Memory B cell (primary cell): ENCODE data around the gene MCTP1.

Experiments used
- ATAC-seq: fragments of 150-1000 bp; cut with Tn5 transposase; 2 replicates; pipeline ENCODE4 v1.10.0; 2021; ENCODE audit warnings: low read depth, mild to moderate bottlenecking, moderate library complexity
- DNase-seq, 2 donors: peaks; one replicate each; pipeline ENCODE4 v3.0.0; 2022; ENCODE audit warnings: low spot score in 2 of 2
- H3K27ac Mint-ChIP-seq: one replicate; pipeline ENCODE4 v1.8.0; 2022; ENCODE audit warnings: mild to moderate bottlenecking, moderate library complexity, mixed read lengths
- H3K27me3 Mint-ChIP-seq: one replicate; pipeline ENCODE4 v1.8.0; 2022; ENCODE audit warnings: mixed read lengths
- H3K36me3 Mint-ChIP-seq: one replicate; pipeline ENCODE4 v1.8.0; 2022; ENCODE audit warnings: mild to moderate bottlenecking, mixed read lengths
- H3K4me1 Mint-ChIP-seq: one replicate; pipeline ENCODE4 v1.8.0; 2022; ENCODE audit warnings: mixed read lengths
- H3K4me3 Mint-ChIP-seq: one replicate; pipeline ENCODE4 v1.8.0; 2022; ENCODE audit warnings: mild to moderate bottlenecking, moderate library complexity, mixed read lengths
- H3K9me3 Mint-ChIP-seq: one replicate; pipeline ENCODE4 v1.8.0; 2022; ENCODE audit warnings: mixed read lengths

Gene MCTP1

DNA sequence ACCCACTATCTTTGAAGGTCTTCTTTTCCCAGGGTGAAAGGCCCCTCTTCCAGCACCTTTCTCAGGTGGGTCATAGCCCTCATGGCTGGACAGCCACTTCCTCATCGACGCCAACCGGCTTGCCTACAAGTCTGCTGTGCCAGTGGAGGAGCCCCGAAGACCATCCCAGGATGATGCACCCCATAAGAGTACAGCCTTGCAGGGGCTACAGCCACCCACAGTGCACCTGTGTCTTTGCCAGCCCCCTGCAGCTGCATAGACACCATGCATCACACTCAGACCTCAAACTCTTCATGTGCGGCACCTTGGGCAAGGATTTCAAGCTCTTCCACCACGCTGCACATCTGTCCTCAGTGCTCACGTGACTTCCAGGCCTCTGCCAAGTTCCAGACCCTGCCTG lies 493.1 kb downstream of the MCTP1 start:
- Mint-ChIP-seq H3K9me3 (no peaks in the 10 kb centered on the region), H3K36me3 (no peaks in the 10 kb centered on the region), H3K4me3 (no peak overlapping the region), H3K27me3 (no peaks in the 10 kb centered on the region), H3K4me1 (peaks cover 22% of the 10 kb centered on the region), H3K27ac (no peak overlapping the region)
- ATAC-seq: no peak
- no peak for DNase-seq

DNA sequence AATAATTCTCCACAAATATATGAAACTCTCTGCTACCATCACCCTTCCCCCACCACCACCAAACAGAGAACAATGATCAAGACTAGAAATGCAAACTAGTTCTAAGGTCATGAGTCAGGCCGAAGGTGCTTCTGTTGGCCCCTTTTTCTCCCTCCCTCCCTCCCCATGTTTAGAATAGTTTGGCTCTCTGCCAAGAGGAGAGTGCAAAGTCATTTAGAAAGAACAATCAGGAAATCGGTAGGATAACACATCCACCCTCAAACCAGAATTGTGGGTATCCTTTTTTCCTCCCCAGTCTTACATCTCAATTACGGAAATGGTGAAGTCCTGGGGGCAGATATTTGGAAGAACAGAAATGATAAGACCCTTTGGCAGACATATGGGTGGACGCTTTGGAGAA lies 496.4 kb downstream of the MCTP1 start:
- Mint-ChIP-seq H3K9me3 (no peaks in the 10 kb centered on the region), H3K4me1 (peaks cover 13% of the 10 kb centered on the region), H3K27ac (no peak overlapping the region)

DNA sequence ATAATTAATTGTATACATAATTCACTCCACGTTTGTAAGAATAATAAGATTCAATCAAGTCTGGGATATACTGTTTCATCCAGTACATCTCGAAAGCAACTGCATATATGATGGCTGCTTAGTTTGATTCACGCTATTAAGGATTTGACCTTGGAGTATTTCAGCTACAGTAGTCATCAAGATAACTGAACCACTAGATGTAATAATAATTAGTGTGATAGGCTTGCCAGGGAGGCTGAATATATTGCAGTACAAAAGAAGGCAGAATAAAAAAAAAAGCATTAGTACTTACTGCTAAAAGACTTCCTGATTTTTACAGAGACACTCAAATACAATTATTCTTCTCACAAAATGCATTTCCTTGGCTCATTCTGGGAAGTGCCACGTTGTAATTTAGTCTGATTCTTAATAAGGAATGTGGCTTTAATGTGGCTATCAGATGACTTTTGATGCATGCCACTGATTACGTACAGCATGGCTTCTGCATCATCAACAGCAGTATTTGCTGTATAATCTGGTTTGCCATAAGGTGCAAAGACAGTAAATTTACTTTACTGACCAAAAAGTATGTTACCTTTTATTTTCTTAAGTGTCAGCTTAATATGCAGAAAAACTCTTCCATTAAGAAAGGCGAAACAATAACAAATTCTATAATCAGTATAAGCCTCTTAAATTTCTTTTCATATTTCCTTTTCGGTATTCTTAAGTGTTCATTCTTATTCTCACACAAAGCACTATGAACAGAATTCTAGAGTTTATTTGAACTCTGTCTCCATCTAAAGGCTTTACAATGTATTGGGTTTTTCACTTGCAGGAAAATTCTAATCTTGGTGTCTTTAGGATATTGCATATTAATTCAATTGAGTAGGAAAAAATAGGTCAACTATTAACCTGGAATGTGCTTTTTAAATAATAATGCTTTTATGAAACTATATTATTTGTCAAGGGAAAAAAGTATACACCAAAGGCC lies 500.1 kb downstream of the MCTP1 start:
- DNase-seq (no peak), ATAC-seq (no peak)
- H3K9me3 Mint-ChIP-seq: no peaks in the 10 kb centered on the region
- H3K27ac Mint-ChIP-seq: no peak overlapping the region
- H3K27me3 Mint-ChIP-seq: no peaks in the 10 kb centered on the region
- H3K36me3 Mint-ChIP-seq: no peaks in the 10 kb centered on the region
- H3K4me3 Mint-ChIP-seq: no peak overlapping the region
- no peaks in the 10 kb centered on the region for H3K4me1 Mint-ChIP-seq

More for the DNA sequence above, 496.4 kb downstream of the MCTP1 start:
- DNase-seq: no peak
- ATAC-seq: no peak
- no peaks in the 10 kb centered on the region for H3K27me3 Mint-ChIP-seq
- H3K36me3 Mint-ChIP-seq: no peaks in the 10 kb centered on the region
- no peak overlapping the region for H3K4me3 Mint-ChIP-seq

DNA sequence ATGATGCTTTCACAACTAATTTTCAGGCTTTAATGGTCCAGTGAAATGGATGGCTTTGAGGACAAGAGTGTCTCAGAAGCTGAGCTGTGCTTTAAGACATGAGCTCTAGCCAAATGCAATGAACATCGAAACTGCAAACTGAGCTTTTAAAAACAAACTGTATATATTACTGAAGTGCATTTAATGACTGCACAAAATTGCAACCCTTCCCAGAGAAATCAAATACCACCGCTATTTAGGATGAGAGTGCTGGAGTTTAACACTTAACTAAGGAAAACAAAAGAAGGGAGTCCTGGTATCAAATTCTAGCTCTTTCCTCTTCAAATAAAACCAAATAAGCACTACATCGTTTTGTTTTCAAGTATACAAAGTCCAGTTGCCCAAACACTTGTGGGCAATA lies 502.5 kb downstream of the MCTP1 start:
- DNase-seq: no peak
- no peak overlapping the region for H3K4me3 Mint-ChIP-seq
- no peak for ATAC-seq
- no peak overlapping the region for H3K27ac Mint-ChIP-seq
- peaks cover 6% of the 10 kb centered on the region for H3K27me3 Mint-ChIP-seq
- no peaks in the 10 kb centered on the region for H3K9me3 Mint-ChIP-seq
- no peaks in the 10 kb centered on the region for H3K36me3 Mint-ChIP-seq
- H3K4me1 Mint-ChIP-seq: no peaks in the 10 kb centered on the region

DNA sequence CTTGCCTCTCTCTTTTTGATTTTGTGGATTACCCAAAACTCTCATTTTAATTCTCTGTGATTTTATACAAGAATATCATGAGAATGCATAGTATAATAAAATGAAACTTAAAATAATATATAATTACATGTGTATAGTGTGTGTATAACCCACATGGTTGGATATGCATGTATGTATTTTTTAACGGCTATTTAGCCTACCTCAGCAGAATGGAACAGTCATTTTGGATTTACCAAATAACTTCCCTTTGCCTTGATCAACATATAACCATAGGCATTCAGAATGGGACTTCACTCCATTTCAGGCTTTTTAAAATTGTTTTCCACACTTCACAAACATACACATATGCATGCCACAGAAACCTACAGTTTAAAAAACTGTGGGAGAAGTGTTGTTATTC lies 505.2 kb downstream of the MCTP1 start:
- H3K4me1 Mint-ChIP-seq: no peaks in the 10 kb centered on the region

DNA sequence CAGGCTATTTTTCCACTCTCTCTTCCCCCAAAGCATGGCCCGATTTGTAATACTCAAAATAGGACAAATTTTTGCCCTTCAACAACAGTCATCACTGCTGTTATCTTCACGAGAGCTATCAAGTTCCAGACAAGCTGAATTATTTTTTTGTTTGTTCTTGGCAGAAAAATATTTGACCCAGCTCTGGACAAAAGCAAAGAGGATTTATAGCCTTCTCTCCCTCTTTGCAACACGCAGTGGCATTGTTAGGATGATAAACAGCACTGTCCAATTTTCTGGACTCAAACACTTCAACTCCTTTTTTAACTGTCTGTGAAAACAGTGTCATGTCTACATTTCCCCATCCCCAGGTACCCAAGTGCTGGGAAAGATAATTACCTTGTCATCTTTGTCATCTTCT lies 506.2 kb downstream of the MCTP1 start:
- no peak overlapping the region for H3K27ac Mint-ChIP-seq
- no peaks in the 10 kb centered on the region for H3K4me1 Mint-ChIP-seq
- H3K4me3 Mint-ChIP-seq: no peak overlapping the region
- ATAC-seq (no peak), DNase-seq (no peak)
- no peaks in the 10 kb centered on the region for H3K36me3 Mint-ChIP-seq
- H3K9me3 Mint-ChIP-seq: no peaks in the 10 kb centered on the region
- H3K27me3 Mint-ChIP-seq: peaks cover 6% of the 10 kb centered on the region

More for the DNA sequence above, 505.2 kb downstream of the MCTP1 start:
- Mint-ChIP-seq H3K4me3 (no peak overlapping the region), H3K36me3 (no peaks in the 10 kb centered on the region), H3K27ac (no peak overlapping the region), H3K27me3 (peaks cover 6% of the 10 kb centered on the region), H3K9me3 (no peaks in the 10 kb centered on the region)
- DNase-seq: no peak
- no peak for ATAC-seq

DNA sequence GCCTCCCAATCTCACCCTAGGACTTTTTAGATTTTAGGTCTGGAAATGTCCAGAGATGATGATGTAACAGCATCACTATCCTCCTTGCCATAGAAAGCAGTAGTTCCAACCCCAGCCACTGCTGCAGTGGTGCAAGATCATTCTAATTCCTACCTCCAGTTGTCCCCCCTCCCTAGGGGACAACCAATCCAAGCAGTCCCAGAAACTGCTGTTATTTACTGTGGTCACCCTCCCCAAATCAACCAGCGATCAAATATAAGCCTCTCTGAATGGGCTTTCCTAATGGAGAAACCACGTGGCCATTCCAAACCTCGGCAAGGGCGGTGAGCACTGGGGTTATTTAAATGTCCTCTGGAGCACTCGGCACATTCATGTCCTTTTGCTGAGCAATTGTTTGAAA lies 506.6 kb downstream of the MCTP1 start:
- Mint-ChIP-seq H3K4me3 (no peak overlapping the region), H3K4me1 (no peaks in the 10 kb centered on the region), H3K36me3 (no peaks in the 10 kb centered on the region), H3K27me3 (peaks cover 6% of the 10 kb centered on the region), H3K27ac (no peak overlapping the region), H3K9me3 (no peaks in the 10 kb centered on the region)
- DNase-seq: no peak
- no peak for ATAC-seq

DNA sequence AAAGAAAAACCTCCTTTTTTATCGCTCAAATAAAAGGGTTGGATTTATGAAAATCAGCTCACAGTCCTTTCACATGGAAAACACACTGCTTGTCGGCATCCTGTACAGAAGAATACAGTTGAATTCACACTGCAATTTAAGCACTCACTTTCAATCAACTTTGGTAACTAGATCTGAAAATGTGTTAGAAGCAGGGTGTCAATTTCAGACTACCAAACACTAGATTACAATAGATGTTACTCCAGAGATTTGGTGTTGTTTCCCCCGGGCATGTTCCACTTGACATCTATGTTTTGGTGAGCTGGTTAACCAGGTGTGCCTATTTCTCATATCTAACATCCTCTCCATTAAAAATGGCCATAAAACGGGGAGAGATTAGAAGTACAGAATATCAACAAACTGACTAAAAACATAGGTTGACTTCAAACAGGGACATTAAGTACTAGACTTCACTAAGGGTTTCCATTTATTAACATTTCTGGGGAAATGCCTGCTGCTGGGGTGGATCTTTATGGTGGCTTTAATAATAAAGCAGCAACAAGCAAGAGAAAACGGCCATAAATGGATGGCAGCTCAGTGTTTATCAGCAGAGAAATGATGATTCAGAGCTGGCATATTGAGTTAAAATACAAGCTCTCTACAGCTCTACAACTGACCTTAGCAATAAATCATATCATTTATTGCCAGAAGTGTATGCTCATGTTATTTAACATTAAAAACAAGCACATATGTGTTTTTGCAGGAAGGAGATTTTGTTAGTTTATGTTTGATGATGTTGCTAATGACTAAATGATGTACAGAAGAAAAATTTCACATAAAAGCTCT lies 507.6 kb downstream of the MCTP1 start:
- Mint-ChIP-seq H3K4me3 (no peak overlapping the region), H3K9me3 (no peaks in the 10 kb centered on the region), H3K4me1 (no peaks in the 10 kb centered on the region), H3K36me3 (no peaks in the 10 kb centered on the region), H3K27ac (no peak overlapping the region), H3K27me3 (peaks cover 8% of the 10 kb centered on the region)
- ATAC-seq (no peak), DNase-seq (no peak)

DNA sequence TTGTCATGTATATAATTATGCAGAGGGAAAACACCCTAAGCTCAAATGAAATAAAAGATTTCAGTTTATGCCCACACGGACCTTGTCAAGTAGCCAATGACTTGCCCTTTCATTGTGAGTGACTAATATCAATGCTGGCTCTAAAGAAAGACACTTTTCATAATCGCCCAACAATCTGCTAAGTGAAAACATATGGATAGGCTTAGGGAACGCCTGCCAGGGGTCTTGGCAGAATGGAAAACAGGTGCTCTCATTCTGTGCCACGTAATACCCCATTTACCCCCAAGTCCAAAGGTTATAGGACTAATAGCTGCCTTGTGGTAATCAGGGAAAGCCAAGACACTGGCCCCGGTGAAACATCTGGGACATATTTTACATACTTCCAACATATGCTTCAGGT lies 508.7 kb downstream of the MCTP1 start:
- Mint-ChIP-seq H3K27ac (no peak overlapping the region), H3K27me3 (peaks cover 8% of the 10 kb centered on the region), H3K4me3 (no peak overlapping the region), H3K4me1 (no peaks in the 10 kb centered on the region), H3K36me3 (no peaks in the 10 kb centered on the region), H3K9me3 (no peaks in the 10 kb centered on the region)
- DNase-seq: no peak
- ATAC-seq: no peak

DNA sequence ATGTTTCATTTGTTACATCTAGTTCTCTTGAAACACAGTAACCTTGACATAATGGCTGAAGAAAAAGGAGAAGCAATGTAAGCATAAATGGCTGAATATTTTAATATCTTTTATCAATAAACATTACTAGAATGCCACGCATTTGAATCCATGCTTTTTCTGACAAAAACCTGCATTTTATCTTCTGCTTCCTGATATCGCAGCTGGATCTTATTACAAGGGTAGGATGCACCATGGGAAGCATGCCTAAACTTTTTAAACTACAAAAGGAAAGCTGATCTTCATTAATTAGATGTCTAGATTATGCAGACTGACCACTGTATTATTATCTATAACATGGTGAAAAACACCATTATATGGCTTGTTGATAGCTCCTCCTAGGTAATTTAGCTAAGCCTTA lies 509.8 kb downstream of the MCTP1 start:
- no peaks in the 10 kb centered on the region for H3K36me3 Mint-ChIP-seq
- DNase-seq (no peak), ATAC-seq (no peak)
- H3K4me3 Mint-ChIP-seq: no peak overlapping the region
- no peak overlapping the region for H3K27ac Mint-ChIP-seq
- no peaks in the 10 kb centered on the region for H3K4me1 Mint-ChIP-seq
- H3K9me3 Mint-ChIP-seq: no peaks in the 10 kb centered on the region
- H3K27me3 Mint-ChIP-seq: peaks cover 8% of the 10 kb centered on the region

DNA sequence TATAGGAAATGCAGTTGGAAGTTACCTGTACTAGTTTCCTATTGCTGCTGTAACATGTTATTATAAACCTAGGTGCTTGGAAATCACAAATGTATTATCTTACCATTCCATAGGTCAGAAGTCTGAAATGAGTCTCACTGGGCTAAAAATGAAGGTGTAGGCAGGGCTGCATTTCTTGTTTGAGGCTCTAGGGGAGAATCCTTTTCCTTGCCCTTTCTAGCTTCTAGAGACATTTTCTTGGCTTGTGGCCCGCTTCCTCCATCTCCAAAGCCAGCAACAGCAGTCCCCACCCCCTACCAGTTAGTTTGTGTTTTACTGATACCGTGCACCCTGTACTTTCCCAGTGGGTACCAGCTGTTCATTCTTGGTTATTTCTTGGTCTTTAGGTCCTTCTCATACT lies 513.2 kb downstream of the MCTP1 start:
- ATAC-seq: no peak

DNA sequence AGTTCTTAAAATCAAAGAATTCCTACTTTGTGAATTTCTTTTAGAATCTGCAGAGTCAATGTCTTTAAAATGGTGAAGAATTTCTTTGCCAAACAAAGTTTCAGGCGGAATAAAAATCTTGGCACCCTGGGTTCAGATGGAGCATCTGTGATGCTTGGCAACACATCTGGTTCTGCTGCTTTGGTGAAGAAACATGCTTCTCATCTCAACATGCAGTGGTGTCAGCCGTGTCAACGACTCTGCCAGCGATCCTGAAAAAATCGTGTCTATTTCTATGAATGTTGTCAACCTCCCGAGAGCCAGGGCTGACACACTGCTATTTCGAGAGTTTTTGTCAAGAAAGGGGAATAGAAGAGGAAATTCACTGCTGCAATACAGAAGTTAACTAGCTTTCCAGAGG lies 514.9 kb downstream of the MCTP1 start:
- H3K4me3 Mint-ChIP-seq: no peak overlapping the region
- no peak overlapping the region for H3K27ac Mint-ChIP-seq
- ATAC-seq (no peak), DNase-seq (no peak)
- H3K36me3 Mint-ChIP-seq: peaks cover 2% of the 10 kb centered on the region
- H3K27me3 Mint-ChIP-seq: peaks cover 5% of the 10 kb centered on the region
- no peaks in the 10 kb centered on the region for H3K4me1 Mint-ChIP-seq
- H3K9me3 Mint-ChIP-seq: peaks cover 2% of the 10 kb centered on the region

More for the DNA sequence above, 513.2 kb downstream of the MCTP1 start:
- Mint-ChIP-seq H3K27ac (no peak overlapping the region), H3K9me3 (no peaks in the 10 kb centered on the region), H3K4me1 (no peaks in the 10 kb centered on the region), H3K27me3 (peaks cover 3% of the 10 kb centered on the region), H3K36me3 (no peaks in the 10 kb centered on the region), H3K4me3 (no peak overlapping the region)
- DNase-seq: no peak

DNA sequence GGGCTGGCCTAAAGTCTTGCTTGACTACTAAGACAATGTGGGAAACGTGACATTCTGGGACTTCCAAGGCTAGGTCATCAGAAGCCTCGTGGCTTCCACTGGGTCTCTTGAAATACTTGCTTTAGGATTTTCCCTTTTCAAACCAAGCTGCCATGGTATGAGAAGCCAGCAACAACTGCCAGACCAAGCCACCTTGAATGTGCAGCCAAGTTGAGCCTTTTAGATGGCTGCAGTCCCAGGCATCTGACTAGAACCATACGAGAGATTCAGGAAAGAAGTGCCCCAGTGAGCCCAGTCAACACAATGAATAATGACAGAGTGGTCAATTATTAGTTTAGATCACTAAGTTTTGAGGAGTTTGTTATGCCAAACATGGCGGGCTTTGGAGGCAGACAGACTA lies 523.1 kb downstream of the MCTP1 start:
- no peaks in the 10 kb centered on the region for H3K4me1 Mint-ChIP-seq
- no peak overlapping the region for H3K4me3 Mint-ChIP-seq
- H3K27ac Mint-ChIP-seq: no peak overlapping the region
- no peak for ATAC-seq
- DNase-seq: no peak
- peaks cover 3% of the 10 kb centered on the region for H3K9me3 Mint-ChIP-seq
- peaks cover 2% of the 10 kb centered on the region for H3K36me3 Mint-ChIP-seq
- peaks cover 4% of the 10 kb centered on the region for H3K27me3 Mint-ChIP-seq

DNA sequence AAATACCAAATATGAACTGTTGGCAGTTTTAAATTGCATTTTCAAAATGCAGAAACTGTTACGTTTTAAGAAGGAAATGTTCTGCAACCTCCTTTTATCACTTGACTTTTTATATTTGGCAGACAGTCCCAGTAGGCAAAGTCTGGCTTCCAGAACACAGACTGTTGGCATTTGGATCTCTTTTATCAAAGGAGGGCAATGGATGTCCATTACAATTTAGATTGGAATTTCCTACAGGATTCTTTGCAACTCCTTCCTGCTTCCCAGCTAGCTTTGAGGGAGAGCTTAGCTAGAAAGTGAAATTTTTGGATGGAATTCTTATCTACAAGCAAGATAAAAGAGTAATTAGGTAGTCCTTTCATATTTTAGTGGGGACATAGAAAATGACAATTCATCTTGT lies 523.8 kb downstream of the MCTP1 start:
- DNase-seq (no peak), ATAC-seq (no peak)
- H3K27ac Mint-ChIP-seq: no peak overlapping the region
- H3K4me3 Mint-ChIP-seq: no peak overlapping the region
- H3K27me3 Mint-ChIP-seq: peaks cover 4% of the 10 kb centered on the region
- H3K9me3 Mint-ChIP-seq: peaks cover 3% of the 10 kb centered on the region
- H3K4me1 Mint-ChIP-seq: no peaks in the 10 kb centered on the region
- peaks cover 2% of the 10 kb centered on the region for H3K36me3 Mint-ChIP-seq
